NCI-H1694 treated with DMSO at 0.1 percent for 48 hours (cell line): ENCODE results near the gene TGFB1I1.
"Not testable (repeated sequence)": the region's sequence is repeated elsewhere in the genome, so short reads cannot be mapped to it uniquely, and the experiment has no call there.

Source experiments
- DNase-seq: peaks from one replicate; lab custom pipeline; 2025; lab: John Stamatoyannopoulos, UW

TGFB1I1 gene

DNA sequence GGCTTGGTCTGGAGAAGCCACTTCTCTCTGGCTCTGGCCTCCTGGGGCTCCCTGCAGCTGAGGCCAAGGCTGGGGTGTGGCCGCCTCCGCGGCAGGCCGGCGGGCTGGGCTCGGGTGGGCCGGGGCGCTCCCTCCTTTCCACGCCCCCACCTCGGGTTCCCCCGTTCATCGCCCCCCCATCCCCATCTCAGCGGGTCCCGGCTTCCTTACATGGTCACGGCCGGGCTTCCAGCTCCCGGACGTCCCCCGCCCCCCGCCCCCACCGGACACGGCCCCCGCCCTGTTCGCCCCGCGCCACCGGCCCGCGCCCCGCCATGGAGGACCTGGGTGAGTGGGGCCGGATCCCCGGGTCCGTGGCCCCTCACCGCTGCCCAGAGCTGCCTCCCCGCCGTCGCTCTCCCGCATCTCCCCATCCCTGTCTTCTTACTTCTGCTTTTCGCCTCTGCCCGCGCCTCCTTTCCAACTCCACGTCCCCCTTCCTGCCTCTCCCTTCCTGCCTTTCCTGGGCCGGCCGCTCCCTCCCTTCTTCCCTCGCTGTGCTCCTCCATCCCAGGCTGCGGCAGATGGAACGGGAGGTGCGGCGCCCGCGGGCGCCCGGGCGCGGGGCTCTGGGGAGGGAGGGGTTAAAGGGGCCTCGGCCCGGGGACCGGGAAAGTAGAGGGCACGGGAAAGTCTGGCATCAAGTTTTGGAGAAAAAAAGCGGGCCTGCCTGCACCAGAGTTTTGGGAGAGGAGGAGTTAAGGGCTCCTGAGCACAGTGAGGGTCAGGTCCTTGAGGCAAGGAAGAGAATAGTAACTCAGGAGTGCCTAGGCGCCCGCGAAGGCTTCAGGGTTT lies at the start of gene TGFB1I1:
Gene TGFB1I1 (plus strand): TSS at position 278 of the 834 bp plus-strand sequence. CDS start 37 bp downstream, at position 315.
- no peak for DNase-seq

DNA sequence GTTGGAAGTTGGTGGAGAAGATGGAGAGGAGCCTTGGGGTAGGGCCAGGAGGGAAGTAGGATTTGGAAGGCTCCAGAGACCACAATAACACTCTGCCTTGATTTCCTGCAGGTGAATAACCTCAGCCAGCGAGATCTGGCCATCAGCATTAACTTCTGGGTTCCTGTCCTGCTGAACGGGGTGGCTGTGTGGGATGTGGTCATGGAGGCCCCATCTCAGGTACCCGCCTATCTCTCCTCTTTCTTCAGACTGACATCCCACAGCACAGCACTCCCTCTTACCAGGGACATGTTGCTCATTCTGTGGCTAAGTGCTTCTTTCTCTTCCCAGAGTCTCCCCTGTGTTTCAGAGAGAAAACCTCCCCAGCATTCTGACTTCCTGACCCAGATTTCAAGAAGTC lies 48.7 kb upstream of the TGFB1I1 start:
- DNase-seq: no peak

DNA sequence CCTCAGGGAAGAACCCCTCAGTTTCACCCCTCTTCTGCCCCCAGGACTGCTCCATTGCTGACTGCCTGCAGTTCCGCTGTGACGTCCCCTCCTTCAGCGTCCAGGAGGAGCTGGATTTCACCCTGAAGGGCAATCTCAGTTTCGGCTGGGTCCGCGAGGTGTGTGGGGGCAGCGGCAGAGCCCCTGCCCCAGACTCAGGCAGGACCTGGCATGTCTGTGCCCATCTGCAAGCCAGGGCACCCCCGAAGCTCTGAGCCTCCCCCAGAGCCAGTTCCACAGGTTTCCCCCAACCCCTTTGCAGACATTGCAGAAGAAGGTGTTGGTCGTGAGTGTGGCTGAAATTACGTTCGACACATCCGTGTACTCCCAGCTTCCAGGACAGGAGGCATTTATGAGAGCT lies 48.2 kb upstream of the TGFB1I1 start:
- DNase-seq: no peak

DNA sequence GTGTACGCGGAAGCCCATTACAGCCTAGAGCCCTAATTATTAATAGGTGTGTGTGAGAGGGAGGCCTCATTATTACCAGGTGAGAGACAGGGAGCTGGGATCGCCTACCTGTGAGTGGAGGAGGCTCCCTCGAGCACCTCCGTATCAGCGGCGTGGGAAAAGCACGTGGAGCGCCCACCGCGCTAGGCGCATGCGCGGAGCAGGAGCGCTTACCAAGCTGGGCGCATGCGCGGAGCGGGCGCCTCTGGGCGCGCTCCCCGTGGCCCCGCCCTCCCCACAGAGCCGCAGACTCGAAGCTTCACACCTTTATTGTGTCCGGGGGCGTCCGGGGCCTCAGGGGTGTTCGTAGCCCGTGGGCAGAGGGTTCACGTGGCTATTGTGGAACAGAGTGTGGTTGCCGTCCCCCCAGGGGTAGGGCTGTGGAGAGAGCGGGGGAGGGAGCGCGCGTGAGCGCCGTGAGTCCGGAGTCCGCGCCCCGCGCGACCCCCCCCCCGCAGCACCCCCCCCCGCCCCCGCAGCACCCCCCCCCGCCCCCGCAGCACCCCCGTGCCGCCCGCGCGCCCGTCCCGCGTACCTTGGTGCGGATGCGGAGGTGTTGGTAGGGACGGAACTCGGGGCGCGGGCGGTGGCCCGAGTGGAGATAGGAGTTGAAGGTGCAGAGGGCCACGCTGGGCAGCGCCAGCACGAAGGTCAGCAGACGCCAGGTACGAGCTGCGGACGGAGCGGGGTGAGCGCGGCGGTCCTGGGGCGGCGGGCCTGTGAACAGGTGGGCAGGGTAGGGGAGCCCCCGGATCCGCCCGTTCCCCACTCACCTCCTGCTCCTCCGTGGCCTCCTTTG lies 44.3 kb upstream of the TGFB1I1 start:
- no peak for DNase-seq

DNA sequence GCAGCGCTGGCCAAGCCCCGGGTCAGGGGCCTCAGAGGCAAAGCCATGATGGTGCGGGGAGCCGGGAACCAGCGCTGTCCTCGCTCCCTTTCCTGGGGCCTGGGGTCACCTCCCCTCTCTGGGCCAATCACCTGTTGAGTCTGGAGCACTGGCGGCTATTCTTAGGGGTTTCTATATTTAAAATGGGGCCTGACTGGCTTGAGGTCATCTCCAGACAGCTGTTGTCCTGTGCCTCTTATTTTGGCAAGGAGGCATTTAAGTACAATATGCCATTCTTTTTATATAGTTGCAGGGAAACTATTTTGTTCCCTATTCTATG lies 43.7 kb upstream of the TGFB1I1 start, which contains the start of gene COX6A2:
Gene COX6A2 (minus strand): TSS at position 82 of the 319 bp plus-strand sequence. CDS start 35 bp downstream, at position 47.
- DNase-seq: no peak

DNA sequence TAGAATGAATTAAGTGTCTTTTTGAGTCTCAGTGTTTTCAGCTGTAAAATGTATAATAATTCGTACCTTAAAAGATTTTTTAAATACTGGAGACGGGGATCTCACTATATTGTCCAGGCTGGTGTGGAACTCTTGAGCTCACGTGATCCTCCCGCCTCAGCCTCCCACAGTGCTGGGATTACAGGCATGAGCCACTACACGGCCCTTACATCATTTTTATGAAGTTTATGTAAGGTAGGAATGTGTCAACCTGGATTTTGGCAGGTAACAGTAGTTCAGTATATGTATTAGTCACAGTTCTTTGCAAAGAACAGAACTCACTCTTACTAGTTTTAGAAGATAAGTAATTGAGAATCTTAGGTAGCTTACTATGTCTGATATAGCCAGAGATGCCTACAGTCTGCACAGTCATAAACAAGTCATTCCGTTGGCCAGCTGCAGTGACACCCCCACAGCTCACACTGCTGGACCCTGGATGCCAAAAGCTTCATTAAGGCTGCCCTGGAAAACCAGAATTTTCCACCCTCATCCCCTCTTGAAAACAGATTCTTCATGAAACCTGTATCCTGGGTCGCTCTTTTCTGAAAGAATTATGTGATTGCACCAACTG lies 43.2 kb upstream of the TGFB1I1 start:
- no peak for DNase-seq

DNA sequence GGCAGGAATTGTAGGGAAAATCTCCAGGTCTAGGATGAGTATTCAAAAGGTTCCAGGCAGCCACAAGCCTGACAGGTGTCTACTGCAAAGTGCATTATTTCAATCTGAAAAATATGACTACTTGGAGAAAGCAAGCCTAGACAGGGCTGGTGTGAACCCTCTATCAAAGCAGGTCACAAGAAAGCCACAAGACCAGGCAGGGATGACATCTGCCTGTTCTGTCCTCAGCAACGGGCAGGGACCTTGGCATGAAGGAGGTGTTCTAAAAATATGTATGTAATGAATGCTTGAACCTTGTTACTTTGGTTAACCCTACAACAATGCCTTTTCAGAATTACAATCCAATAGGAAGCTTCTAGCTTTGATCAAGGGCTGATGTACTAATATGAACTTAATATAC lies 42.6 kb upstream of the TGFB1I1 start:
- no peak for DNase-seq

DNA sequence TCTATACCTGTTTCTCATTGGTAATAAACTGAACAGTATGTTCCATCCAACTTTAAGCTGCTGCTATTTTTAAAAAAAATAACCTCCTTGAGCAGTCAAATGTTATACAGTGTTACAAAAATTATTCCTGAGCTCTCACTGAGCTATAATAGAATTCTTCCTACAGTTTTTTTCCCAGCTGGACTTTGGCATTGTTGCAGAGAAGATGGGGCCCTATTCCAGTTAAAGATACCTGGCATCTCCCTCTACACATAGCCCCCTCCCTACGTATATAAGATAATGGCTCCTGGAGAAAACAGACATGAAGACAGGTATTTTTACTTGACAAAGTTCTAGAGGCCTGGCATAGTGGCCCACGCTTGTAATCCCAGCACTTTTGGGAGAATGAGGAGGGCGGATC lies 42.2 kb upstream of the TGFB1I1 start:
- no peak for DNase-seq

DNA sequence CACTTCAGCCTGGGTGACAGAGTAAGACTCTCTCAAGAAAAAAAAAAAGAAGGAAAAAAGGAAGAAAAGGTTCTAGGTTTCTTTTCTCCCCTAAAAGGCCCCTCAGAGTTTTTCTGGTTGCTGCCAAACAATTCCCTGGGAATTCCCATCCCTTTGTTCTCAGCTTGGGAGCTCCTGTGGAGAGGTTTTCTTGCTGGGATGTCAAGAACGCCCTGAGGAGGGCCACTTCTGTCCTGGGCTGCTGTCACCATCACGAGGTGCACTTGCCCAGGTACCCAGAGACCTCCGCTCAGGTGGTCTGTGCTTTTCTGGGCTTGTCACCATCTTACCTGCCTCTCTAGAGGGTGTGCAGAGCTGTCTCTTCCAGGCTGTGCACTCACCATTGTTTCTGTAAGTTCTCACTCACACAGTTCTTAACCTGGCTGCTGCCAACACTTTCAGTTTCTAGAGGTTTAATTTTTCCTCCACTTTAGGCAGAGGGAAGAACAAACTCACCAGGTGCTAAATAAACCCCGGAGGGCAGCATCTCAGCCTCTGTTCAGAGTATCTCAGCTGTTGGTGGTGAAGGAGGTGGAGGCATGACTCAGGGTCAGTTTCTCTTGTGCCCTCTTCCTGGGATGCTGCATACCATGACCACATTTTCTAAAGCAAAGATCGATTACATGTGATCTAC lies 41.4 kb upstream of the TGFB1I1 start:
- DNase-seq: no peak

DNA sequence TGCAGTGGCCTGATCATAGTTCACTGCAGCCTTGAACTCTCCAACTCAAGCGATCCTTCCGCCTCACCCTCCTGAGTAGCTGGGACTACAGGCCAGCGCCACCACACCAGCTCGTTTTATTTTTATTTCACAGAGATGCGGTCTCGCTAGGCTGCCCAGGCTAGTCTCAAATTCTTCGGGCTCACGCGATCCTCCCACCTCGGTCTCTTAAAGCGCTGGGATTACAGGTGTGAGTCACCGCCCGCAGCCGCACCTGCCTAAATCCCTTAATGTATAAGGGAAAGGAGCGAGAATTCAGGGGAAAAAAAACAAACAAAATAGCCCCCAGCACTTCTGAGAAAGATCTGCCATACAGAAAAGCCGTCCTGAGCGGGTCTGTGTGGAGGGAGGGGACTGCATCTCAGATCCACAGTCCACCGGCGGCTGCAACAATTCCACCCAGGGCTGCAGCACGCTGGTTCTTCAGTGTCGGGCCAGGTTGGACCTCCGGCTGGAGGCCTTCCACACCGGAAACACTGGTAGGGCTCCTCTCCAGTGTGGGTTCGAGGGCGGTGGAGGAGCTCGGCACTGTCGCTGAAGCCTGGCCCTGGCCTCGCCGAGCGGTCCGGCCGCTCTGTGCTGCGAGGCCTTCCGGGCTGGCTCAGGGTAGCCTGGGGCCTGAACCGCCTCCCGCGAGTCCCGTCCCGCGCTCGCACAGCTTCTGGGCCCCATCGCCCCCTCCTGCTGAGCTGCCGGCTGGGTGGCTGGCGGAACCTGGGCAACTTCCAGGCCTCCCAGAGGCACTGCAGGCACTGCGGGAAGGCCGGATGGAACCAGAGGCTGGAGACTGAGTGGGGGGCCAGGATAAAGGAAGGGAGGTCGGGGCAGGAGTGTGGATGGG lies 36.4 kb upstream of the TGFB1I1 start:
- no peak for DNase-seq

DNA sequence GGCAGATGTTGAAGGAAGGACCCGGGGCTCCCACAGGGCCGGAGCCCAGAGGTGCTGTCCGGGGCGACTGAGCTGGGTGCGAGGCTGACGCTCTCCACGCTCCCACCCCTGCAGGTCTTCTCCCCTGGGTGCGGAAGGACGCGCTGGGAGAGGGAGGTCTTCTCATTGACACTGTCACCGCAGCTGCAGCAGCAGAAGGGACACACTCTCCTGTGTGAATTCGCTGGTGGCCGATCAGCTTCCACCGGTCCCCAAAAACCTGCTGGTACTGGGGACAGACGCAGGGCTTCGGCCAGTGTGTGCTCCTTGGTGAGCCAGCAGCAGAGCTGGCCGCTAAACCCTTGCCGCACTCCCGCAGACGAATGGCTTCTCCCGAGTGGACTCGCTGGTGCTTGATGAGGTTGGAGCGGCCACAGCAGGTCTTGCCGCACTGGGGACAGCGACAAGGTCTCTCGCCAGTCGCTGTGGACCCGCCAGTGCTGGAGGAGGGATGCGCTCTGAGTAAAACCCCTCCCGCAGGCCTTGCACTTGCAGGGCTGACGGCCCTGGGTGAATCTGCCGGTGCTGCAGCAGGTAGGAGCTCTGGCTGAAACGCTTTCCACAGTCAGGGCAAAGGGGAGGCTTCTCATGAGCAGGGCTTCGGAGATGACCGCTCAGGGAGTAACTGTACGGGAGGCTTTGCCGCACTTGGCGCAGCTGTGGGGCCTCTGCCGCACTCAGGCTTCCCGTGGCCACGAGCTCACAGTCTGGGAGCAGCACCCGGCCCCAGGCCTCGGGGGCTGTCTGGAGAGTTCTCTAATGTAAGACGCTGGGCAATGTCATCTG lies 35.5 kb upstream of the TGFB1I1 start:
- DNase-seq: no peak

DNA sequence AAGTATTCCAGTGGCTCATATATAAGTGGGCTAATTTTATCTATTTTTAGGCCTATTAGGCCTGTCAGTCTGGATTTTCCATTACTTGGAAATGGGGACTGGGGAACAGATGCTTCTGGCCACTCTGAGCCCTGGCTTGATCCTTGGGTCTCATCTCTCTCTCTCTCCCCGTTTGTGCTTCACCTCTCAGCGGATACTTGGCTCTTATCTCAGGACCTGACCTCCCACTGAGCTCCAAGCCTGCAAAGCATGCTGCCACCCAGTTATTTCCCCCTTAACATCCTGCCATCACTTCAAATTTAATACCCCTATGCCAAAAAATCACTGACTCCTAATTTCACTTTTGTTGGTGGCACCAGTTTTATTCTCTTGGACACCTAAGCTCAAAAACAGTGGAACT lies 33.5 kb upstream of the TGFB1I1 start:
- no peak for DNase-seq

DNA sequence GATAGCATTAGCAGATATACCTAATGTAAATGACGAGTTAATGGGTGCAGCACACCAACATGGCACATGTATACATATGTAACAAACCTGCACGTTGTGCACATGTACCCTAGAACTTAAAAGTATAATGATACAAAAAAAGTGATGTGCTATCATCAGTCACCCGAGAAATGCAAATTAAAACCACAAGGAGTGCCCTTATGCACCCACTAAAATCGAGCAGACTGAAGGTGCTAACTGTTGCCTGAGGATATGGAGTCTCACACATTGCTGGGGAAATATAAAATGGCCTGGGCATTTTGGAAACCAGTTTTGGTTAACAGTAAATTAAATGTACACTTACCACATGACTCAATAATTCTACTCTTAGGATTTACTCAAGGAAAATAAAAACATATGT lies 32.9 kb upstream of the TGFB1I1 start:
- DNase-seq: not testable (repeated sequence)

DNA sequence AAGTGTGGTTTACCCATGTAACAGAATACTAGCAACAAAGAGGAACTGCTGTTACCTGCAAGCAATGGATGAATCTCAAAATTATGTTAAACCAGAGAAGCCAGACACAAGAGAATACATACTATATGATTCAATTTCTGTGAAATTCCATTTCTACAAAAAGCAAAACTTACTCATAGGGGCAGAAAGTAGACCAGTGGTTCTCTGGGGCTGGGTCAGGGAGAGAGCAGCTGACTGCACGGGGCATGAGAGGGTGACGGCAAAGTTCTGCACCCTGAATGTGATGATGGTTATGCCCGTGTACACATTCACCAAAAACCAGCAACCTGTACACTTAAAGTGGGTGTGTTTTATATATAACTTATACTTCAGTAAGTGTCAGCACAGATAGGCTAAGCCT lies 32.4 kb upstream of the TGFB1I1 start:
- DNase-seq: no peak

DNA sequence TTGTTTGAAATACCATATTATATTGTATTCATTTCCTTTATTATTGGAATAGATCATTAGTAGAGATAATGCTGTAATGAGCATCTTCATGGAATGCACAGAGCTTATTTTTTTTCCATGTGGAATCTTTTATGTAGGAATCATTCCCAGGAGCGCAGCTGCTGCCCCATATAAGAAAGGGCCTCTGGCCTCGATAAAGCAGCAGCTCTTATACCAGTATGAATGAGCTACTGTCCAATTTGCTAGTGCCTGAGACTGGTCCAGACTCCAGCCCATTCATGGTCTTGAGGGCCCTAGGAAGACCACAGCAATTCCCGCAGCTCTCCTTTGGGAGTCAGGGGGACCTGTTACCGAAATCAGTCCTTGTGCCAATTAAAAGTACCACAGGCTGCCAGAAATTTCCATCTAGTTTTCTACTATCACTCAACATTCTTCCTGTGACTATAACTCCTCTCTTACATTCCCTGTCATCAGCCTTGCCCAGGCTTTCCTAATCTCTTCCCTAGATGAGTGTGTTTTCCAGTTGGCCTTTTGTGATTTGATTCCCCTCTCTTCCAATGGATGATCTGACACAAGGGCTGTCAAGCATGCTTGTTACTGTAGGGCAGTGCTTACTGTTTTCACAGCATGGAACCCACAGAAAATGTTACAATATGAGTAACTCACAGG lies 31.3 kb upstream of the TGFB1I1 start:
- DNase-seq: no peak

DNA sequence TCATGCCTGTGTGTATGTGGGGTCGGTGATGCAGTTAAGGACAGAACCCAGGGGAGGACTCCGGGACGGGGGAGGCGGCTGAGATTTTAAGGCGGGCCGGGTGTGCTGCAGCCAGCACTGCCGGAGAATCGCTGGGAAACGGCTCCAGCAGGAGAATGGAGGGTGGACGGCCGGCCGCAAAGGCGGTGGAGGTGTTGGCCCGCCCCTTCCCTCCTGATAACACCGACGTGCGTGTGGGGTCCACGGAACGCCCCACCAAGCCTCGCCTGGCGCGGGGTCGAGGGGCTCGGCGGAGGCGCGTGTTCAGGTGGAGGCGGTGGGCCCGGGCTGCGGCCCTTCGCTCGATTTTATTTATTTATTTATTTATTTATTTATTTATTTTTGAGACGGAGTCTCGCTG lies 30.0 kb upstream of the TGFB1I1 start:
- no peak for DNase-seq

DNA sequence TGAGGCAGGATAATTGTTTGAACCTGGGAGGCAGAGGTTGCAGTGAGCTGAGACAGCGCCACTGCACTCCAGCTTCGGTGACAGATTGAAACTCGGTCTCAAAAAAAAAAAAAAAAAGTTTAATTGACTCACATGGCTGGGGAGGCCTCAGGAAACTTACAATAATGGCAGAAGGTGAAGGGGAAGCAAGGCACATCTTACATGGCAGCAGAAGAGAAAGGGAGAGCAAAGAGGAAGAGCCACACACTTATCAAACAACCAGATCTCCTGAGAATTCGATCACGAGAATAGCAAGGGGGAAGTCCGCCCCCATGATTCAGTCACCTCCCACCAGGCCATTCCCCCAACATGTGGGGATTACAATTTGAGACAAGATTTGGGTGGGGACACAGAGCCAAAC lies 26.0 kb upstream of the TGFB1I1 start:
- not testable (repeated sequence) for DNase-seq

DNA sequence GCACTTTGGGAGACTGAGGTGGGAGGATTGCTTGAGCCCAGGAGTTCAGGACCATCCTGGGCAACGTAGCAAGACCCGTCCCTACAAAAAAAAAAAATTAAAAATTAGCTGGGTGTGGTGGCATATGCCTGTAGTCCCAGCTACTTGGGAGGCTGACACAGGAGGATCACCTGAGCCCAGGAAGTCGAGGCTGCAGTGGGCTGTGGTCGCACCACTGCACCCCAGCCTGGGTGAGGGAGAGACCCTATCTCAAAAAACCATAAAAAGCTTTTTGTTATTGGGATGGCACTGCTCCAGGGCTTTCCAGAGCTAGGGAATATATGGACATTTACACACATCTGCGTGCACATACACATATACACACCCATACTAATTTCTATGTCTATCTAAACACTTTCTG lies 20.8 kb upstream of the TGFB1I1 start:
- DNase-seq: no peak

DNA sequence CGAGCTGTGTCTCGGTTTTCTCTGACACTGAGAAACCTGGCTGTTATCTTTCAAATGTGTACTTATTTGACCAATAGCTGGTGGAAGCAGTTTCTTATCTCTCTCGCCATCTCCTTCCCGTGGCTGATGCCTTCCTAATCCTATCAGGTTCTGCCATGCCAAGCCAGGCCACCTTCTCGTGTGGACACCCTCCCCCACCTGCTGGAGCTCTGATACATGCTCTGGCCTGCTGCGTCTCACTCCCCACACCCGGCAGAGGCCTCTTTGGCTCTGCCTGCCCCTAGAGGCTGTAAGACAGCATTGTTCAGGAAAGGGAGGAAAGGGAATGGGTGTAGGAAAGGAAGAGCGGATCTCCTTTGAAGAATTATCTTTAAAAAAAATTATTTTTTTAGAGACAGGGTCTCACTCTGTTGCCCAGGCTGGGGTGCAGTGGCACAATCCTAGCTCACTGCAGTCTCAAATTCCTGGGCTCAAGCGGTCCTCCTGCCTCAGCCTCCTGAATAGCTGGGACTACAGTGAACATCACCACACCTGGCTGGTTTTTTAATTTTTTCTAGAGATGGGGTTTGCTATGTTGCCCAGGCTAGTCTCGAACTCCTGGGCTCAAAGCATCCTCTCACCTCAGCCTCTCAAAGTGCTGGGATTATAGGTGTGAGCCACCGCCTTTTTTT lies 20.1 kb upstream of the TGFB1I1 start:
- DNase-seq: peak; percentile 24
